Gastroesophageal sphincter (tissue), 3 donors: ENCODE data around the gene CARS1.

Source experiments
- CTCF ChIP-seq, 4 experiments: fragments of 200-600 bp in 2 of 4; fragments of 450-650 bp in 2 of 4; sonication (generic) in 1 of 4; IDR thresholded peaks; one replicate each; pipeline ENCODE4 v1.5.1; 2017 to 2019; ENCODE audit warnings: antibody characterized with exemption in 4 of 4, mild to moderate bottlenecking in 2 of 4, moderate library complexity in 2 of 4
- EP300 ChIP-seq: sonication (generic); formaldehyde crosslinking; IDR thresholded peaks from one replicate; pipeline ENCODE4 v1.6.1; 2017; ENCODE audit warnings: antibody characterized with exemption, mild to moderate bottlenecking
- POLR2A ChIP-seq, 2 donors: fragments of 450-650 bp; IDR thresholded peaks; one replicate each; pipeline ENCODE4 v1.6.1; 2017; ENCODE audit warnings: antibody characterized with exemption in 2 of 2, mild to moderate bottlenecking in 2 of 2, moderate library complexity in 1 of 2
- POLR2AphosphoS5 ChIP-seq: sonication (generic); formaldehyde crosslinking; IDR thresholded peaks from one replicate; pipeline ENCODE4 v1.6.1; 2017; ENCODE audit warnings: antibody characterized with exemption

DNA sequence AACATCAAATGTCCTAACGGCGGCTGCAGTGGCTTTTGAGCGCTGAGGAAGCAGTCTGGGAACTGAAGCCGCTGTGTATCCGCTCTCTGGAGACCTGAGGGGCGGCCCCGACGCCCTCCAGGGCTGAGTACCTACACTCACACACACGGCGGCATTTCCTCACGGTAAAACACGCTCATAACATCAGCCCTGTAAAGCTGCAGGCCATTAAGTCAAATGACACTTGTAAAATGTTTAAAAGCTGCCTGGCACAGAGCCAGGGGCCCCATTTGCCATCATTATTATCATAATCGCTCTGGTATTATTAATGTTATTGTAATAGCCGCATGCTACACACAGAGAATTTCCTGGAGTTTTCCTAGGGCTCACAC is 5.1 kb downstream of the CARS1 start:
- TF ChIP-seq CTCF (IDR thresholded peaks at IDR 0.05) (no peak), POLR2AphosphoS5 (no peak), POLR2A (IDR thresholded peaks at IDR 0.05) (no peak), EP300 (no peak)
